CD4-positive, alpha-beta T cell treated with Interleukin-4 for 4 hours (primary cell): ENCODE results near the gene METTL4.
A peak's percentile ranks its signal among the peaks of the same experiment; 100 is the strongest.

Experiments
- DNase-seq: peaks from one replicate; pipeline ENCODE4 v3.0.0-alpha.2; 2020

The METTL4 gene, protein sequence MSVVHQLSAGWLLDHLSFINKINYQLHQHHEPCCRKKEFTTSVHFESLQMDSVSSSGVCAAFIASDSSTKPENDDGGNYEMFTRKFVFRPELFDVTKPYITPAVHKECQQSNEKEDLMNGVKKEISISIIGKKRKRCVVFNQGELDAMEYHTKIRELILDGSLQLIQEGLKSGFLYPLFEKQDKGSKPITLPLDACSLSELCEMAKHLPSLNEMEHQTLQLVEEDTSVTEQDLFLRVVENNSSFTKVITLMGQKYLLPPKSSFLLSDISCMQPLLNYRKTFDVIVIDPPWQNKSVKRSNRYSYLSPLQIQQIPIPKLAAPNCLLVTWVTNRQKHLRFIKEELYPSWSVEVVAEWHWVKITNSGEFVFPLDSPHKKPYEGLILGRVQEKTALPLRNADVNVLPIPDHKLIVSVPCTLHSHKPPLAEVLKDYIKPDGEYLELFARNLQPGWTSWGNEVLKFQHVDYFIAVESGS

DNA sequence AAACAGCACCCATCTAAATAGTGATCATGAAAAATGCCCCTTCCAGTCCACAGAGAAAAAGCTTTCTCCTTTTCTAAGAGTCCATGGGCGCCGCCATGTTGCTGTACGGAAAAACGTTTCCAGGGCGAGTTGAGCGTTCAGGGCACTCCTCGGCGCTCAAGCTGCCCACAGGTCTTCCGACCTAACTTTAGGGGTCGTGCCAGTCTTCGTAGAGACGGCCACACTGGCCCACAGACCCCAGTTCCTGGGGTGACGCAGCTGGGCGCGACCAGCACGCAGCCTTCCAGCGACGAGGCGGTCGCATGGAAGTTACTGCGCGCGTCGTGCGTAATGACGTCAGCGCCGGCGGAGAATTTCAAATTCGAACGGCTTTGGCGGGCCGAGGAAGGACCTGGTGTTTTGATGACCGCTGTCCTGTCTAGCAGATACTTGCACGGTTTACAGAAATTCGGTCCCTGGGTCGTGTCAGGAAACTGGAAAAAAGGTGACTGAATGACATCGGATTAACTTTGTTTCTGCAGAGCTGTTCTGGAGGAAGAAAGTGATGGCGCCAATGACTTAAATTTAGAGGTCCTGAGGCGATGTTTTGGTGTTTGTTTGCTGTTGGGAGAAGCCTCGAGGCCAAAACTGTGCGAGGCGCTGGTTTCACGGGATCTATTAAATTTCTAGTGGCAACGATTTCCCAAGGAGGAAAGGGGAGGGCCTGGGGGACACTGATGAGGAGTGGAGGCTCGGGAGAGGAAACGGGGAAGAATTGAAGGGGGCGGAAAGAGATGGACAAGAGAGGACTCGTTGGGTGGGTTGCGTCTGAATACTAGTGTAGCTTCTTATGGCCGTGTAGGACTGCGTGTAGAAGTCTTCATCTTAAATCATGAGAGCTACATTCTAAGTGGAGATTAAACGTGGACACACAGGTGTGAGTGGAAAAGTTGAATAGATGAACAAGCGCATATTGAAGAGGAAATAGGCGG is at the start of gene METTL4, which contains the start of gene NDC80:
TSS of gene METTL4 (minus strand) at position 306 of the 971 bp plus-strand sequence. CDS start 4,289 bp downstream, outside the sequence.
TSS of gene NDC80 (plus strand) at position 358 of the 971 bp plus-strand sequence. CDS start 1,429 bp downstream, outside the sequence.
- DNase-seq = peak; percentile 79

DNA sequence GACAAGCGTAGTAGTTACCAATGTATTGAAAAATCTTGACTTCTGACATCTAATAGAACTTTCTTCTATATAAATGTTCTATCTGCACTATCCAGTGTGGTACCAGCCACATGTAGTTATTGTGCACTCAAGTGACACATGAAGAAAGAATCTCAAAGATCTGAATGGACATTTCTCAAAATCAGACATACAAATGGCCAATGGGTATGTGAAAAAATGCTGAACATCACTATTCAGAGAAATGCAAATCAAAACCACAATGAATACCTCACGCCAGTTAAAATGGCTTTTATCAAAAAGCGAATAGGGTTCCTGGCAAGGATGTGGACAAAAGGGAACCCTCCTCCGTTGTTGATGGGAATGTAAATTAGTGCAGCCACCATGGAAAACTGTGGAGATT is 46.7 kb upstream of the METTL4 start:
- no peak for DNase-seq

DNA sequence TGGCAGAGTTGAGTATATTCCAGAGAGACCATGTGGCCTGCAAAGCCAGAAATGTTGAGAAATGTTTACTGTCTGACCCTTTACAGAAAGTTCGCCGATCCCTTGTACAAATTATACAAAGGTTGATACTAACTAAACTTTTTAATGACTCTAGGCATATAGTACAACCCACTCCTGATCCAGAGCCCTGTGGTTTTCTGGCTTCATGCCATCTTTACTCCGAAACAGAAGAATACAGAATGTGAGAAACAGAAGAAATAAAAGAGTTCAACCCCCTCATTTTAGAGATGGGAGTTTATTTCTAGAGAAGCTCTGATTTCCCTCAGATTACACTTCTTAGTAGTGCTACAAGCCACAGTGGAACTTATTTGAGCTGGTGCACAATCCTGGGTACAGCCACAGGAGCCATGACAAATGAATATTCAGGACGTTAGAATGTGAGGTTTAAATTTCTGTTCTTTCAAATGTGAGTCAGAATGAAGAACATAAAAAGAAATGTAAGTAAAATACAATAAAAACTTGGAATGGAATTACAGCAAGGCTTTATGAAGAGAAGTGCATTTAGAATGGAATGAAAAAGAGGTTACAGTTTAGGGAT is 46.2 kb upstream of the METTL4 start:
- no peak for DNase-seq

DNA sequence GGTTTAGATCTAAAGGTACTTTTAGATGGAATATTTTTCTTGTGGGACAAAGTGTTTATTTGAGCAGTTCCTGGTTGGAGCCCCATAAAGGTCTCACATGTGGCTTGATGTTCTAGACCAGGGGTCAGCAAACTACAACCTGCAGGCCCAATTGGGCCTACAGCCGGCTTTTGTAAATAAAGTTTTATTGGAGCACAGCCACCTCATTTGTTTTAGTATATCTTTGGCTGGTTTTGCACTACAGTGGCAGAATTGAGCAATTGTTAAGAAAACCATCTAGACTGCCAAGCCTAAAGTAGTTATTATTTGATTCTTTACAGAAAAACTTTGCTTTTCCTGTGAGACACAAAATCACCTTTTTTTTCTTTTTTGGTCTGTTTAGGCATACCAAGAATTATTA is 41.7 kb upstream of the METTL4 start:
- DNase-seq = no peak

DNA sequence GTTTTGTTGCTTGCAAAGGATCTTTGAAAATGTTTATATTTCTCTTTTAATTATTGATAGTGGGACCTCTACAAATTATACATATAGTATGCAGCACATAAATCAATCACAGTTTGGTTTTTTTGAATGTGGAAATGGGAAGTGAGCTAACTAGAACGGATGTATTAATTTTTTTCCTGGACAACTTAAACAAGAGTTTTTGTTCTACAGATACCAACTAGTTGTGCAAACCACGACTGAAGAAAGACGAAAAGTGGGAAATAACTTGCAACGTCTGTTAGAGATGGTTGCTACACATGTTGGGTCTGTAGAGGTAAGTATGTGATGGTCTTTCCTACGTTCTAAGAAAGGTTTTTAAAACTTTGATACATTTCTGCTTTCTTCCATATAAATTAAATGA is 39.2 kb upstream of the METTL4 start:
- DNase-seq = no peak

DNA sequence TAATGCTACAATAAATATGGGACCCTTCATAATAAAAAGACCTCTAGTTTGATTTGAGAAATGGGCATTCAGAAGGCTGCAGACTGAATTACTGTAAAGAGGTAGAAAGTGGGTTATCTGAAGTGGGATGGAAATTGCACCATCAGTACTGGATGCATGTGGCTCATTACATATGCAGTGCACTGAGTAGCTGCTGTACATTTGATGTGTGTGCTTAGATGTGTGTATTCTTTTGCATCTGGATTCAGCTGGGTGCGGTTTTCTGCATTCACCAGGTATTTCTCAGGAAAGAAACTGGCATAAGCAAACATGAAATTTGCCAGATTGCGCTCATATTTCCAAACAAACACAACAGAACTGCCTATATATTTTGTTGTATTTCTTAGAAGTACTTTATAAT is 38.3 kb upstream of the METTL4 start:
- DNase-seq = no peak

DNA sequence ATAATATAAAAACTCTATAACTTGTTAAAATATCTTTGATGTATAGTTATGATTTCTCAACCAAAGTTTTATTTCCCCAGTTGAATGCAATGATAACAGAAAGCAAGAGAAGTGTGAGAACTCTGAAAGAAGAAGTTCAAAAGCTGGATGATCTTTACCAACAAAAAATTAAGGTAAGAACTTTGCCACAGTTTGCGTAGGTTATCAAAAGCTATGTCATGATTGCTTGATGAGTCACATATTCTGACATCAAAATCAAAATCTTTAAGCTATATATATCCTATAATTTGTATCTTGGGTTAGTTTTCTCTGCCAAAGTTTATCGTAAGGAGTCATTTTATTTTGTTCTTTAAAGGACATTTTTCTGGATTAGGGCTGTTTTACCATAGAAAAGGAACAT is 35.0 kb upstream of the METTL4 start:
- peak; percentile 39 for DNase-seq

DNA sequence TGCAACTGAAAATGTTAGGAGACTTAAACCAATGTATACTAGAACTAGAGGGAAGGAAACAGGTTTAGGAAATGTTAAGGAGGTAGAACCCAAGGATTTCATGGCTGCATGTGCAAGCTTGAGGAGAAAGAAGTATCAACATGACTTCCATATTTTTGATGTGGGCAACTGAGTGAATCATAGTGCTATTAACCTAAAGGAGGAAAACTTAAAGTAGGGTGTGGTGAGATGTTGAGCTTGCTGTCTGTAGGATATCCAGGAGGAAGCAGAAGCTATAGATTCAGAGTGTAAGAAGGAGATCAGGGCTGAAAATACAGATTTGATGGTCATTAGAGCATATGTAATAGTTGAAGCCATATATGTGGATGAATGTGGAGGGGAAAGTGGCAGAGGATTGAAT is 31.5 kb upstream of the METTL4 start:
- DNase-seq = no peak

DNA sequence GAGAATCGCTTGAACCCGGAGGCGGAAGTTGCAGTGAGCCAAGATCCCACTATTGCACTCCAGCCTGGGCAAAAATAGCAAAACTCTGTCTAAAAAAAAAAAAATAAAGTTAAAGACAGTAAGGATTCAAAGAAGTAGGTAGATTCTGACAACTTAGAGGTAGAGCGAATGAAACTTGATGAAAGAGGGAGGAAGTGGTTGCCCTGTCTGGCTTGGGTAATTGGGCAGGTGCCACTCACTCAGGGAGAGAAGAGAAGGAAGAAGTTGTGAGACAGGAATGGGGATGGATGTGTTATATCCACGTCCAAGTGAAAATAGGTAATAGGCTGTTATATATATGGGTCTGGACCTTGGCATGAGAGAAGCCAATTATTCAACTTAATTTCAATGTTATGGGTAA is 26.3 kb upstream of the METTL4 start:
- DNase-seq = no peak

DNA sequence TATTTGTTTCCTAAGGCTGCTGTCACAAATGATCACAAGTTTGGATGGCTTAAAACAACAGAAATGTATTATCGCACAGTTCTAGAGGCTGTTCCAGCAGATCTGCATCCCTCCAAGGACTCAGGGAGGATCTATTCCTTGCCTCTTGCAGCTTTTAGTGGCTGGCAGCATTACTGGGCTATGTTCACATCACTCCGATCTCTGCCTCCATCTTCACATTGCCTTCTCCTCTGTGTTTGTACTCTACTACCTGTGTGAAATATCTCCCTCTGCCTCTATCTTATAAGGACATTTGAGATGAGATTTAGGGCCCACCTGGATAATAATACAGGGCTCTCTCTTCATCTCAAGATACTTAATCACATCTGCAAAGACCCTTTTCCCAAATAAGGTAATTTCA is 19.0 kb upstream of the METTL4 start:
- no peak for DNase-seq

DNA sequence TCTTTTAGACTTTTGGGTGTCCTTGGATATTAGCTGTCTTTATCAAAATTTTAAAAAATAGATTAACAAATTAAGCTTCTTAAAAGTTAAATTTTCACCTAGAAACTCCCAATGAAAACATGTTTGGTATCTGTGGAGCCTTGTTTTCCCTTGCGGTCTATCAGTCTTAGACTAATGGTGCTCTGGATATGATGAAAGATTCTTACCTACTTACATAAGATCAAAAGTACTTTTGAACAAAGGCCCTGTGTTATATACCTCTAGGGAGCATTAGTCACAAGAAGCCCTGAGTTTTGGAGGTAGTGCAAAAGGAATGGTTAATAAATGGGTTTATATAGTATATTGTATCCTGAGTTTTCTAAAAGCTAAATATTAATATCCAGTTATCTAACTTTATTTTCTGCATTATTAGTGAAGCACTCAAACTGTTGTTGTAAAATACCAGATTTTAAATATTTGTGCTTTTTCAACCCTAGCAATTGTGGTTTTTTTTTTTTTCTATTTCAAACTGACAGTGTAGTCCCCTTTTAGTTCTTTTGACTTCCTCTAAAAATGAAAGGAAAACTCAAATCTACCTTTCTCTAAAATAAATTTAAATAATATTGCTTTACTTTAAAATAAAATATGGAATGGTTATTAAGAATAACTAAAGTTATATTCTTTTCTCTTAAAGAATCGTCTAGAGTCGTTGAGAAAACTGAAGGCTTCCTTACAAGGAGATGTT is 18.2 kb upstream of the METTL4 start:
- DNase-seq = peak; percentile 47

DNA sequence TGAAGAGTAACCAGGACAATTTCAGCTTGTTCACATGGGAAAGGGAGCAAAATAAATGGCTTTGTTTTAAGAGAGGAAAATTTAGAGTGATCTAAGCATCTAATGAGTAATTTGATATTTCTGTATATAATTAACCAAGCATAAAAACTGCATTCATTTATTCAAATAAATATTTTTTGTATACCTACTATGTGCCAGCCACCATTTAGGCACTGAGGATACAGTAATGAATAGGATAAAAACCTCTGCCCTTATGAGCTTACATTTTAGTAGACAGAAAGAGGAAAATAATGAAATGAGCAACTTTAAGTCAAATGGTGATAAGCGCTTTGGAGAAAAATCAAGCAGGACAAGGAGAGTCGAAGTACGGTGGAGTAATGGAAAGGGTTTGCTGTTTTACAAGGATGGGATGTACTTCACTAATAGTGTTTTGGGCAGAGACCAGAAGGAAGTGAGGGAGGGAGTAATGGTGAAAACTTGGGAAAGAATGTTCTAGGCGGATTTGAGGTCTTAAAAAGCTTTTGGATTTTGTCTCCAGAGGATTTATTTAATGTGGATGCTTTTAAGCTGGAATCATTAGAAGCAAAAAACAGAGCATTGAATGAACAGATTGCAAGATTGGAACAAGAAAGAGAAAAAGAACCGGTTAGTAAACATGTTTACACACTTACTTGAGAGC is 17.5 kb upstream of the METTL4 start:
- DNase-seq = no peak

DNA sequence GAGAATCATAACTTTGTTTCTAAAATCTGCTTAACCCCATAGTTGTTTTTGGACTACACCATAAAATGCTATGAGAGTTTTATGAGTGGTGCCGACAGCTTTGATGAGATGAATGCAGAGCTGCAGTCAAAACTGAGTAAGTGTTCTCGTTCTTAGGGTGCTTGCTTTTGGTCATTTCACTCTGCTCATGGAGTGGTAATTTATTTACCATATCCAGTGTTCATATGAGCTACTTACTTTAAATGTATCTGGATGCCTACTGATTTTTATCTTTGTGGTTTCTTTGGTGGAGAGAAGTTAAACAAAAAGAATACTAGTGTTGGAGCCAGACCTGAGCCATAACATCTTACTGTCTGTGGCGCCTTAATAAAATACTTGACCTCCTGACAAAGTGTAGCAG is 16.5 kb upstream of the METTL4 start:
- no peak for DNase-seq

DNA sequence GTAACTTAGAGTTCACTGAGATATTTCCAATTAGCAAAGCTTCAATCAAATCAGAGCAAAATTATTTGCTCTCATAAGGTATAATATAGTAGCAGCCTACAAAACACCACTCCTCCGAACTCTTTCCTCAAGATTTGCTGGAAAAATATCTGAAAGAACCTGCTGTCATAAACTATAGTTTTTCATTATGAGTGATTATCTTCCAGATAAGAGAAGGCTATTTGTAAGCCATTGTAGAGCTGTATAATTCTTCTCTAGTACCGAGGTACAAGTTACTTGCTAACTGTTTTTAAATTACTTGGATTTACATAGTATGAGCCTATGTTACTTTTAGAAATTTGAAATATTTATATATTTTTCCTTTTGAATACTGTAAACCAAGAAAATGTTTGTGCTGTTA is 2.1 kb upstream of the METTL4 start:
- no peak for DNase-seq

DNA sequence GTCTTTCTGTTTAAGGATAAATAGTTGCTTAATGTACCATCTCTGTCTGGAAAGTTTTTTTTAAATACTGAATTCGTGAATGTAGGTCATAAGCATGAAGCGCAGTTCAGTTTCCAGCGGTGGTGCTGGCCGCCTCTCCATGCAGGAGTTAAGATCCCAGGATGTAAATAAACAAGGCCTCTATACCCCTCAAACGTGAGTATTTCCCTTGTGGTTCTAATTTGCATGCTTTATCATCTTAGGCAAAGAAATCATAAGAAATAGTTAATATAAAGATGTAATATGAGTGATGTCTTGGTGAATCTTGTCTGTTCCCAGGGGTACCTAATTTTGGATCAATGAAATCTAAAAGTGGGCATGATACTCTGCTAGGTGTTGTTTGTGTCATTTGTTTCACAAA is 1.6 kb upstream of the METTL4 start:
- no peak for DNase-seq

DNA sequence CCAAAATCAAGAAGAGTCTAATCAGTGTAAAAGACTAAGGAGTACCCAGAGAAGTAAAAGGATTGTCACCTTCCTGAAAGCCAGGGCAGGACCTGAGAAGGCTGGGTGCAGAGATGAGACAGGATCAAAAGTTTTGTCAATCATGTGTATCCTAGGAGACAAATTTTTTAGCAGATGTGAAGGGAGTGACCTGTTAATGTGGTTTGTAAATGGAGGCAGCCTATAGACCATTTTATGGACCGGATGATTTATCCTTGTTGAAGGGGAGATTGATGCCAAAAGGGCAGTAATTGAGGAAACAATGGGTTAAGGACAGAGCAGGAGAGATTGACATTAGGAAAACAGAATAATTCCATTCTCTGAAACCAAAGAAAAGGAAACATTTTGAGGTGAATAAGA is 865 bp upstream of the METTL4 start:
- DNase-seq = peak; percentile 6

DNA sequence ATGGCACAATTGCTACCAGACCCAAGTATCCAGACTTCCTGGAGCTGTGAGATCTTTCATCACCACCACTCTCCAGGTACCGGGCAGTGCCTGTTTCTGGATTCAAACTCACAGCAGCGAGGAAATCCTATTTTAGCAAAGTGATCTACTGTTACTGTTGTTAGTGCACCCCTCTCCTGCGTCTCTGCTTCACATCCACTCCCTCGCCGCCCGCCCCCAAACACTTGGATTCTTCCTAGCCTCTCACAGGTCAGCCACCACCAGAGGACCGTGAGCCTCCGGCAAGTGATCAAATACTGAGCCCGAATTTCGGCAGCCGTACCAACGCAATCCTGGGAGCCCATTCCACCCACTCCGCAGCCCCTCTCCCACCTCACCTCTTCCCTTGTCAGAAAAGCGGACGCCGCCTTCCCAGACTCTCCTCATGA is 519 bp downstream of the METTL4 start:
- DNase-seq = peak; percentile 67

DNA sequence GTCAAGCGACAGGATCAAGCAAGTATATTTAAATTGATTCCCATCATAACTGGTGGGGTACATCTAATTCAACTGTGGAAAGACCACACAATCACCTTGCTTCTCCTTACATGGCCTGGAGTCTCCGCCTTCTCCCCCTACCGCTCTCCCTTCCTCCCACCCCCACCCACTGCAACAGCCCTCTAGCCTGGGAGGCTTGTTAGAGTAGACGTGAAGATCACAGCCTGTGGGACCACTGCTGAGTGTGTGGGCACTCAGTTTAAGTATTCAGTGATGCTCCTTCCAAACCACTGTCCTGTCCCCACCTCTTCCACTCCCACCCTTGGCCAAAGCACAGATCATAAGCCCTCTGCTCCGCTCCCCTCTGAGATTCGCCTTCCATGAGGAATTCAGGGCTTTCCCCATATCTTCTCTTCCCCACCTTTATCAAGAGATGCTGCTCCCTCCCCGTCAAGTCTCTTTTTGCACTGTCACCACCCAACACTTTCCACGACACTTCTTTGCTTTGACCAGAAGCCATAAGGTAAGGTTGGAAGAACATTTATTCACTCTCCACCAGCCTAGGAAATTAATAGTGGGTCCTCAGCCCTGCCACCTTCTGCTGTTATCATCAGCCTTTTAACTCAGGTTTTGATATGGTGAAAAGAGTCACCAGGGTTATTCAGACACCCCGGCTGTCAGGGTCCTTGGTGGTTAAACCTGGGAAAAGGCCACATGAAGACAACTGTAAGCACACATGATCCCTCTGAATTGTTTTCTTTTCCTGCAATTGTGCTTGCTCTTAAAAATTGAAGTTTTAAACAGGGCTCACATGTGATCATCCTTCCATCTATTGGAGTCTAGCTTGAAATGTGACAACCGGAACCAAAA is 1.7 kb downstream of the METTL4 start:
- DNase-seq = no peak

DNA sequence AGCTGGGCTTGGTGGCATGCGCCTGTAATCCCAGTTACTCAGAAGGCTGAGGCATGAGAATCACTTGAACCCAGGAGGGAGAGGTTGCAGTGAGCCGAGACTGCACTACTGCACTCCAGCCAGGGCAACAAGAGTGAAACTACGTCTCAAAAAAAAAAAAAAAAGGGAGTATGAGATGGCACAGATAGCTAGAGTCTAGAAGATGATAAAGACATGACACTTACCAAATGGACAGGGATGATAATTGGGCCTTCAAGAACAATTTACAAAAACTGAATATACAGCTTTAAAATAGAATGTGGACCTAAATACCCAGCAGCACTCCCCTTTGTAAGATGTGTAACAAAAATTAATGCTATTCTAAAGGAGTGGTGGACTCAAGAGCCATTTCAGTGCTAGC is 2.7 kb downstream of the METTL4 start:
- DNase-seq = no peak

DNA sequence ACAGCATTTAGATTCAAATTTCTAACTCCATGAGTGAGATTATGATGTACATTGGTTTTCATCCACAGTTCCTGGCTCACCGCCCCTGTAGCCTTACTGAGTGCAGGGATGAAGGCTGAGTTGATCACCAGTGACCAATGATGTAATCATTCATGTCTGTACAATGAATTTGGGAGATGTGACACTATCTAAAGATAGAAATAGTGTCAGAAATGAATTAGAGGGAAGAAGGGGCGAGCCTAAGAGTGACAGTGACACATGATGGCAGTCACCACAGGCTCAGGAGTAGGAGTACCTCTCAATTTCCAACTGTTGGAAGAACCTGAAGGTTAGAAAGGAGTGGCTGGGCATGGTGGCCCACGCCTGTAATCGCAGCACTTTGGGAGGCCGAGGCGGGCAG is 3.2 kb downstream of the METTL4 start:
- DNase-seq = no peak

DNA sequence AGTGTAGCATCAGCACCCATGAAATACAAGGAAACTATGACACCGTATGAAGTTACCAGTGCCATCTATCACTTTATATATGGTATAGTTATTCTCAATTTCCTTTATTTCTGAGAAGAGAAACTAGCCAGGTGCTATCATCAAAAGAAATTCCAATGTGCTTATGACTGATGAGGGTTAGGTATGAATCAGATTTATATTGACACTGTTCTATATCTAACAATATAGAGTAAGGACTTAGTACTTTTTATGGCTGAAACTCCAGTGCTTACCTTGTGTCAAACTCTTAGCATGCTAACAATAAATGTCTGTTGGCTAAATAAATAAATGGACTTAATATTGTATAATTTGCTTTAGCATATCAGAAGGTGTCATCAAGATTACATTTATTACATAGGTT is 6.9 kb downstream of the METTL4 start:
- DNase-seq = no peak
